Activated CD8-positive, alpha-beta memory T cell treated with anti-CD3 and anti-CD28 coated beads, Interleukin-2, amount 50 U/mL, for 24 hours (primary cell): ENCODE measurements around the gene CRABP2.
A peak's percentile ranks its signal among the peaks of the same experiment; 100 is the strongest.

ENCODE experiments used
- DNase-seq: peaks from one replicate; pipeline ENCODE4 v3.0.0-alpha.2; 2020; ENCODE audit errors: extremely low read depth

CRABP2 gene

GRCh38 chr1:156742017-156742416, 36.6 kb upstream of the CRABP2 start:
- no peak for DNase-seq

DNA sequence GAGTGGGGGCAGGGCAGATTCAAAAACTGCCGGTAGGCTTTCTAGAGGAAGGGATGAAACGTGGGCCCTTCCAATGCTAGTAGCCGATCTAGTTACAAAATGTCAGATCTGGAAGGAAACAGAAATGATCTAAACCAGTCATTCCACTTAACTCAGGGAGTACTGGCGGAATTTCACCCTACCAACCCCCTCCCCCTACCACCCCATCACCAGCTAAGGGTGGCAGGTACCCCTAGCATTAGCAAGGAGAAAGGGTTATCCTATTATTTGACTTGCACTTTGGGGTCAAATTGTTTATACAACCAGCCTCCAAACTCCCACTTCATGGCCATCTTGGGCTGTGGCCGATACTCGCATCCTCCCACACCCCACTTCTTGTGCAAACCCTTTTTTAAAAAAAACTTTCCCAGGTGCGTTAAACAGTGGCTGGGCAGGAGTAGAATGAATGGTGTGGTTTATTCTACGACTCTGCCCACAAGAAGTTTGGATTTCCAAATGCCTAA, 36.1 kb upstream of the CRABP2 start:
- DNase-seq = no peak

GRCh38 chr1:156740741-156741480, 35.5 kb upstream of the CRABP2 start, which contains the start of gene MRPL24:
MRPL24 (minus strand) TSS chr1:156741088; CDS start chr1:156738704, 2,384 bp downstream.
- DNase-seq = peak; percentile 96

DNA sequence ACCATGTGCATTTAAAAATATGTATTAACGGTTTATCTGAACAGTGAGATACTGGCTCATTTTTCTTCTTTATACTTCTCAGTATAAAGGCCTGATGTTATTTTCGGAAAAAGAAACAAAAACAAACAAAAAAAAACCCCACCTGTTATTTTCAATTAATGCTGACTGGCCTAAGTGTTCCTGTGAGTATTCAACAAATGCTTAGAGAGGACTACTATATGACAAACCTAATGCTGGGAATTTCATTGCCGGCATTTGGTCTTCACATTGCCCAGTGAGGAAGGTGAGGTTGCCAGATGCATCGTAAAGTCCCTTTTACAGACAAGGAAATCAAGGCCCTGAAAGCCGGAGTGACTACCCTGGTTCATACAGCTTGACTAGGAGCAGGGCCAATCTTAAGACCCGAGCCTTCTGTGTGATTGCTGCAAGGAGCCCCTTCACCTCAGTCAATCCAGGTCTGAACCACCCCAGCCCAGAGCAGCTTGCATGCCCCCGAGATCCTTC, 34.9 kb upstream of the CRABP2 start:
- DNase-seq = no peak

DNA sequence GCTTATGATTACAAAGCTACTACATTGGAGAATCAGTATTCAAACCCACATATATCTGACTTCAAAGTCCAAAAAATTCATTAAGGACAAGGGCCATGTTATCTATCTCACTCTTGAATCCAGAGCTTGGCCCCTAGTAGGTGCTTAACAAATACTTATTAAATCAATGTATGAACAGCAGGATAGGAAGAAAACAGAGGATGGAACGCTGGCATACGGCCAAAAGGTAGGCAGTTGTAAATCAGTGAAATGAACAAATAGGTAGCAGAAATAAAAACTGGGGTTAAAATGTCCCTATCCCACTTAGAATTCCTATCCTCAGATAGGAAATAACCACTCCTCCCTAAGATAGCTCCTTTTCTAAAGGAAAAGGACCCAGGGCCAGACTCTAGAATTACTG, 33.5 kb upstream of the CRABP2 start:
- DNase-seq = no peak

- DNase-seq = no peak
Observed at GRCh38 chr1:156738407-156738806, 33.0 kb upstream of the CRABP2 start.

DNA sequence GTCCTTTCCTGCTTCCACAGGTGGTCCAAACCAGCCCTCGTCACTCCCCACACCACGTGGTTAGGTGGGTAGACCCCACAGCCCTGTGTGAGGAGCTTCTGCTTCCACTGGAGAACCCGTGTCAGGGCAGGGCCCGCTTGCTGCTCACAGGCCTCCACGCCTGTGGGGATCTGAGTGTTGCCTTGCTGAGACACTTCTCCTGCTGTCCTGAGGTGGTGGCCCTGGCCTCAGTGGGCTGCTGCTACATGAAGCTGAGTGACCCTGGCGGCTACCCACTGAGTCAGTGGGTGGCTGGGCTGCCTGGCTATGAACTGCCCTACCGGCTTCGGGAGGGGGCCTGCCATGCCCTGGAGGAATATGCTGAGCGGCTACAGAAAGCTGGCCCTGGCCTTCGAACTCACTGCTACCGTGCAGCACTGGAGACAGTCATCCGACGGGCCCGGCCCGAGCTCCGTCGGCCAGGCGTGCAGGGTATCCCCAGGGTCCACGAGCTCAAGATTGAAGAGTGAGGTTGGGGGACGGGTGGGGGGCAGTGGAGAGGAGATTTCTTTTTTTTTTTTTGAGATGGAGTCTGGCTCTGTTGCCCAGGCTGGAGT, 28.7 kb upstream of the CRABP2 start:
- no peak for DNase-seq

DNA sequence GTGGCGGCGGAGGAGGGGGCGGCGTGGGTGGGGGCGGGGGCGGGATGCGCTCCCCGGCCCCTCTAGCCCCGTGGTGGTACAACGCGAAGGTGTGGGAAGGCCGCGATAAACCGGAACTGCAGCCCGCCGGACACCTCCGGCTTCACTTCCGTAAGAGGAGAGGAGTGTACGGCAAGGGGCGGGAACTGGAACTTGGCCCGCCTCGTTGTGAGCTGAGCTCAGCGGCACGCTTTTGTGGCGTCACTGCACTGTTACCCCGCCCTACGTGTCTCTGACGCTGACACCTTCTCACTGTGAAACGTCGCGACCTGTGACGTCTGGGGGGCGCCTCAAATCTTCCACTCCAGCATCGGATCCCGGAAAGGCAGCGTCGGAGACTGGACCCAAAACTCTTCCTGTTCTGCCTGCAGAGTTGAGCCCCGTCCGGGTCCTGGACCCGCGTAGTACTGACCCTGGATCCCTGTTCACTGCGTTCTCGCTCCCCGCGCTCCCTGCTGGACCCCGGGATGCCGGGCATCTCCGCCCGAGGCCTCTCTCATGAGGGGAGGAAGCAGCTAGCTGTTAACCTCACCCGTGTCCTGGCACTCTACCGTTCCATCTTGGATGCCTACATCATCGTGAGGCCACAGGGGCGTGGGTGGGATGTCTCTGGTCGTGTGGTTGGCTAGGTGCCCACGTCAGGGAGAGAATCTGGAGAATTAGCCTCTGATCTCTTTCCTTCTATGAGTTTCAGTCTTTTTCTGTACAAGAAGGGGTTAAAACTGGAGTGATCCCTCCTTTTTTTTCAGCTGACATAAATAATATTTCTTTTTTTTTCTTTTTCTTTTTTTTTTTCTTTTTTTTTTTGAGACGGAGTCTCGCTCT, 23.4 kb upstream of the CRABP2 start, which contains the start of gene ISG20L2:
TSS of gene ISG20L2 (minus strand) at position 168 of the 864 bp plus-strand sequence. CDS start 1,114 bp downstream, outside the sequence.
- DNase-seq = peak; percentile 93

- peak; percentile 60 for DNase-seq
Observed at GRCh38 chr1:156727926-156728598, 22.7 kb upstream of the CRABP2 start, which contains the start of gene METTL25B. METTL25B (plus strand) TSS chr1:156728469; CDS start chr1:156729105, 636 bp downstream.

GRCh38 chr1:156727492-156727891, 22.1 kb upstream of the CRABP2 start:
- DNase-seq = no peak

DNA sequence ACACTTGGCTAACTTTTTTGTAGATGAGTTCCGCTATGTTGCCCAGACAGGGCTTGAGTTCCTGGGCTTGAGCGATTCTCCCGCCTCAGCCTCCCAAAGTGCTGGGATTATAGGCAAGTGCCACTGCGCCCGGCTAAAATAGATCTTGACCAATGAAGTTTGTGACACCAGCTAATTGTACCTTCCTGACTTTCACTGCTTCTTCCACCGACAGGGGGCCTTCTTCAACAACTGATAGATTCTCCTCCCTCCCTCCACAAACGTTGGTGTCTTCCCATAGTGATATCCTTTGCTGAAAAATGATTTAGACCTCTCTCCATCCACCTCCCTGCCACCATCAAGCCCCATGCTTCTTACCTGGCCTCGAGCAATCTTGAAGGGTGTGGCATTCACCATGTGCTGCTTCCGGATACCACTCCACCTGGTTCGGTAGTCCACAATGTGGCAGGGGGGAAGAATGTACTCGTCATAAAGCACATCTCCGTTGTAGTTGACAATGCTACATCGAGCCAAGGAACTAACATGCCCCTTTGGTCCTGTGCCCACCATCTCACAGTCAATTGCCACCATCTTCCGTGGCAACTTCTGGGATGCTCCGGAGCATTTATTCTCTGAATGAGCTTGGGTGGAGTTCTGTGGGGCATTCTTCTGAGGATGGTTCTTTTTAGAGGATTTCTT, 21.3 kb upstream of the CRABP2 start:
- no peak for DNase-seq

- DNase-seq = no peak
Observed at GRCh38 chr1:156725683-156726280, 20.4 kb upstream of the CRABP2 start.

- DNase-seq = no peak
Observed at GRCh38 chr1:156721535-156721934, 16.2 kb upstream of the CRABP2 start.

DNA sequence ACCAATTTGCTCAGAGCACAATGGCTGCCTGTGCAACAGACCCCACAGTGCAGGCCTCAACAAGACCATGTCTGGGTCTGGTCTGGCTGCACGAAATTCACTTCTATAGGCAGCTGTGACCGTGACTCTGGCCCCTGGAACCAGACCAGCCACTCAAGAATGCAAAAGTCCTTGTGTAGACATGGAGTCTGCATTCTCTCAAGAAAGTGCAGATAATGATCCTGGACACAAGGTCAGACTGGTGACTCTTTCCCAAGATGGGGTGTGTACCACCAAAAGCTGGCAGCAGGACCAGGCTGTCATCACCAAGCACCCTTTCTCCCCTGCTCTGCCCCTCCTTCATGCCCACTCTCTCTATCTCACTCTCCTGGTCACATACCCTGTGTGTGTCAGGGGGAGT, 15.7 kb upstream of the CRABP2 start:
- no peak for DNase-seq

DNA sequence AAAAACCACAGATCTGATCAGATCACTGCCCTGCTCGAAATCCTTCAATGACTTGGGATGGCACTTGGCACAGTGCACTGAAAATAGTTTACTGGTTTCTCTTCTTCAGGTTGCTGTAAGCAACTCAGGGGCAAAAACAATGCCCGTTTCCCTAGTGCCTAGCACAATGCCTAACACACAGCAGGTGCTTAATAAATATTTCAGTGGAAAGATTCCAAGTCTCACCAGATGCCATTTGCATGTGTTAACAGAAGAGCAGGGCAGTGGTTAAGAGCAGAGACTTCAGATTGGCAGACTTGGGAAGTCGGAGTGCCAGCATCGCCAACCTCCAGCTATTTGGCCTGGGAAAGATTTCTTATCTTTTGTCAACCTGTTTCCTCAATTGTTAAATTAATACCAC, 12.0 kb upstream of the CRABP2 start:
- DNase-seq = no peak

- no peak for DNase-seq
Observed at GRCh38 chr1:156714830-156715229, 9.4 kb upstream of the CRABP2 start.

DNA sequence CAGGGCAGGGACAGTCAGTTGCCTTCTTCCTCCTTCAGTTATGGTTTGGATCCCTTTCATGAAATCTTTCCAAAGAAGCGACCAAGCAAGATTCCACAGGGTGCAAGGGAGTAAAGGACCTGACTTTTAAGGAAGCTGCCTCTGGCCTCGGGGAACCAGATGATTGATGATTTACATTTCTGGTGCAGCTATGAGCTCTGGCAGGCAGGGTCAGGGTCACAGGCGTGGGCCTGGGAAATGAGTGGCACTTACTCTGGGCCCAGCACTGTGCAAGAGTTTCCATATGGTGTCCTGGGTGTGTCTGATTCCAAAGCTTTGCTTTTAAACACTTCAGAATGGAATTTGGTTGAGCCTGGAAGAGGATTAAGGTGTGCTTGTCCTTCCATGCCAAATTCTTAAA, 7.2 kb upstream of the CRABP2 start:
- DNase-seq = no peak

DNA sequence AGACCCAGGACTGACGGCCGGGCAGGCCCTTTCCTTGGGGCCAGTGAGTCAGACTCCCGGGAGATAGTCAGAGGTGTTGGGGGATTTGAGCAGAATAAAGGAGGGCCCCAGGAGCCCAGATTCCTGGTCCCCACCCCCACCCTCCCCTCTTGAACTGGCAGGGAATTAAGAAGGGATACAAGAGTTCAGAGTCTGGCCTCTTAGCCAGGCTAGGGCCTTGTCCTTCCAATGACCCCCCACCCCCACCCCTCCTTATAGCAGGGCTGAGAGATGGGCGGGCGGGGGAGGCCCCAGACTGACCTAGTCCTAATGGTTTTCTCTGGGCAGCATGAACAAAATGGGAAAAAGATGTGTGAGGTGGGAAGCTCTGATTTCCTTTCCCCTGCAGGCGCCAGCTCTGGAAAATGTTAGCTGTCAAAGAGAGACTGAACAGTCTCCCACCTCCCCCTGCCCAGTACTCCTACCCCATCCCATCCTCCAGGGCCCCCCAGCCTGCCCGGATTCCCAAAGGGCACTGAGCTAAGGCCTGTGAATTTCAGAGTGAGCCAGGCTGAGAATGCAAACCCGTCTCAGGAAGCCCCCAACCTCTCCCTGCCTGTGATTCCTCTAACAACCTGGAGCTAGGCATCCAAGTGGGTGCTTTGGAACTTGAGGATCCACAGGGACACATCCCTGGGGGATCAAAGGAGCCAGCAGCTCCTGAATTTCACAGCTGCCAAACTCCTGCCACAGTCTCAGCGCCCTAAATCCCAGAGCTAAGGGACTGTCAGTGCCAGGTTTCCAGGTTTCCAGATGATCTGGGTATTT, 5.8 kb upstream of the CRABP2 start:
- no peak for DNase-seq

DNA sequence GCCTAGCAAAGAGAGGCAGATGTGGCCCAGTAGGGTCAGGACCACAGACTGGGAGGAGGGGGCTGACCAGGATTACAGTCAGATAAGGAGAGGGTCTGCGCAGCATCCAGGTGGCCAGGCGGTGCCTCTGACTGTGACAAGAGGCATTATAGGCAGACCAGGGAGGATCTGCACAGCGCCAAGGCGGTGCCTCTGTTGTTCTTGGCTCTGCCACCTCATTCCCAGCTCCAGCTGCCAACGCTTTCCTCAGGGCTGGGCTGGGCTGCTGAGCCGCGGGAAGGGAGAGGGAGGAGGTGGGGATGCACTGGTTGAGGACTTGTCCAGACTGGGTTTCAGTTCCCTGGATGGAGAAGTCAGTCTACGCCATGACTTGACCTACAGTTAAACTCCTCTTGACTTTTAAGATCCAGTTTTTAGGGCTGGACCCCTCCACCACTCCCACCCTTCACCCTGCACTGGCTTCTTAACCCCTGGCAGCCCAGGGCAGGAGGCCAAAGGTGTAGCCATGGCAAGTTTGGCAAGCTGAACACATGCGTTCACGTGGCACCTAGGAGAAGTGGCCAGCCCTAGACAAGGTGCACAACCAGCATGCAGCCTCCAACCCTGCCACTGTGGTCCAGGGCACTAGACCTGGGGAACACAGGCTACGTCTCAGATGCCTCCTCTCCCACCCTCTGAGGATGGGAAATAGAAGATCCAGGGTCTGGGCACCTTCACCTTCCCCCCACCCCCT, 4.5 kb upstream of the CRABP2 start:
- DNase-seq = no peak
